Measurements from ENCODE around the gene TTC21A.

GRCh38 chr3:39118931-39119660 is 11.6 kb downstream of the TTC21A start:
- TF ChIP-seq, protein P1, sequence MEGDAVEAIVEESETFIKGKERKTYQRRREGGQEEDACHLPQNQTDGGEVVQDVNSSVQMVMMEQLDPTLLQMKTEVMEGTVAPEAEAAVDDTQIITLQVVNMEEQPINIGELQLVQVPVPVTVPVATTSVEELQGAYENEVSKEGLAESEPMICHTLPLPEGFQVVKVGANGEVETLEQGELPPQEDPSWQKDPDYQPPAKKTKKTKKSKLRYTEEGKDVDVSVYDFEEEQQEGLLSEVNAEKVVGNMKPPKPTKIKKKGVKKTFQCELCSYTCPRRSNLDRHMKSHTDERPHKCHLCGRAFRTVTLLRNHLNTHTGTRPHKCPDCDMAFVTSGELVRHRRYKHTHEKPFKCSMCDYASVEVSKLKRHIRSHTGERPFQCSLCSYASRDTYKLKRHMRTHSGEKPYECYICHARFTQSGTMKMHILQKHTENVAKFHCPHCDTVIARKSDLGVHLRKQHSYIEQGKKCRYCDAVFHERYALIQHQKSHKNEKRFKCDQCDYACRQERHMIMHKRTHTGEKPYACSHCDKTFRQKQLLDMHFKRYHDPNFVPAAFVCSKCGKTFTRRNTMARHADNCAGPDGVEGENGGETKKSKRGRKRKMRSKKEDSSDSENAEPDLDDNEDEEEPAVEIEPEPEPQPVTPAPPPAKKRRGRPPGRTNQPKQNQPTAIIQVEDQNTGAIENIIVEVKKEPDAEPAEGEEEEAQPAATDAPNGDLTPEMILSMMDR (IDR thresholded peaks at IDR 0.05), result no peak
- no peak for TF ChIP-seq POLR2A (IDR thresholded peaks at IDR 0.05)
